ENCODE data around the gene REM2.

REM2 gene

GRCh38 chr14:22841311-22841710, 41.7 kb upstream of the REM2 start:
- Histone ChIP-seq H3K9me3 (ENCODE audit: insufficient read depth, low read length) (no peaks in the 10 kb centered on the region), H3K4me1 (ENCODE audit: low read length) (no peaks in the 10 kb centered on the region), H3K9ac (ENCODE audit: low read length) (no peak overlapping the region), H3K27ac (ENCODE audit: low read length) (no peak overlapping the region), H3K4me2 (ENCODE audit: low read length) (no peak overlapping the region), H3K4me3 (ENCODE audit: low read length) (no peak overlapping the region), H3K27me3 (ENCODE audit: low read depth, low read length) (no peaks in the 10 kb centered on the region), H4K20me1 (ENCODE audit: insufficient read depth, low read length) (no peaks in the 10 kb centered on the region), H2AFZ (ENCODE audit: low read depth, low read length) (no peak overlapping the region), H3K36me3 (replicated peaks; ENCODE audit: low read depth, low read length) (no peaks in the 10 kb centered on the region), H3K79me2 (ENCODE audit: low read length) (no peaks in the 10 kb centered on the region)
- TF ChIP-seq EZH2phosphoT487 (IDR thresholded peaks at IDR 0.05; ENCODE audit: low read depth) (no peak), CTCF (IDR thresholded peaks at IDR 0.05; ENCODE audit: low read depth, low read length) (no peak)

- H3K9me3 ChIP-seq (ENCODE audit: insufficient read depth, low read length): no peaks in the 10 kb centered on the region
- H4K20me1 ChIP-seq (ENCODE audit: insufficient read depth, low read length): no peaks in the 10 kb centered on the region
- TF ChIP-seq EZH2phosphoT487 (IDR thresholded peaks at IDR 0.05; ENCODE audit: low read depth): no peak
- TF ChIP-seq CTCF (IDR thresholded peaks at IDR 0.05; ENCODE audit: low read depth, low read length): no peak
- no peak overlapping the region for H2AFZ ChIP-seq (ENCODE audit: low read depth, low read length)
- no peaks in the 10 kb centered on the region for H3K27me3 ChIP-seq (ENCODE audit: low read depth, low read length)
- H3K4me2 ChIP-seq (ENCODE audit: low read length): no peak overlapping the region
- H3K27ac ChIP-seq (ENCODE audit: low read length): no peak overlapping the region
- H3K4me1 ChIP-seq (ENCODE audit: low read length): no peaks in the 10 kb centered on the region
- H3K79me2 ChIP-seq (ENCODE audit: low read length): no peaks in the 10 kb centered on the region
- H3K4me3 ChIP-seq (ENCODE audit: low read length): no peak overlapping the region
- no peak overlapping the region for H3K9ac ChIP-seq (ENCODE audit: low read length)
- H3K36me3 ChIP-seq (replicated peaks; ENCODE audit: low read depth, low read length): no peaks in the 10 kb centered on the region
Measured at GRCh38 chr14:22841769-22842168, 41.3 kb upstream of the REM2 start.

GRCh38 chr14:22842211-22843122, 40.6 kb upstream of the REM2 start:
- Histone ChIP-seq H3K4me2 (ENCODE audit: low read length) (no peak overlapping the region), H3K4me1 (ENCODE audit: low read length) (no peaks in the 10 kb centered on the region), H3K36me3 (replicated peaks; ENCODE audit: low read depth, low read length) (no peaks in the 10 kb centered on the region), H3K27me3 (ENCODE audit: low read depth, low read length) (no peaks in the 10 kb centered on the region), H4K20me1 (ENCODE audit: insufficient read depth, low read length) (no peaks in the 10 kb centered on the region), H3K9ac (ENCODE audit: low read length) (no peak overlapping the region), H3K9me3 (ENCODE audit: insufficient read depth, low read length) (no peaks in the 10 kb centered on the region), H3K79me2 (ENCODE audit: low read length) (no peaks in the 10 kb centered on the region), H2AFZ (ENCODE audit: low read depth, low read length) (no peak overlapping the region), H3K27ac (ENCODE audit: low read length) (no peak overlapping the region), H3K4me3 (ENCODE audit: low read length) (no peak overlapping the region)
- TF ChIP-seq EZH2phosphoT487 (IDR thresholded peaks at IDR 0.05; ENCODE audit: low read depth) (no peak), CTCF (IDR thresholded peaks at IDR 0.05; ENCODE audit: low read depth, low read length) (no peak)

- no peak for TF ChIP-seq CTCF (IDR thresholded peaks at IDR 0.05; ENCODE audit: low read depth, low read length)
- no peak for TF ChIP-seq EZH2phosphoT487 (IDR thresholded peaks at IDR 0.05; ENCODE audit: low read depth)
- H4K20me1 ChIP-seq (ENCODE audit: insufficient read depth, low read length): no peaks in the 10 kb centered on the region
- H3K27ac ChIP-seq (ENCODE audit: low read length): no peak overlapping the region
- no peaks in the 10 kb centered on the region for H3K79me2 ChIP-seq (ENCODE audit: low read length)
- H3K9me3 ChIP-seq (ENCODE audit: insufficient read depth, low read length): no peaks in the 10 kb centered on the region
- no peaks in the 10 kb centered on the region for H3K27me3 ChIP-seq (ENCODE audit: low read depth, low read length)
- H3K4me1 ChIP-seq (ENCODE audit: low read length): no peaks in the 10 kb centered on the region
- no peak overlapping the region for H2AFZ ChIP-seq (ENCODE audit: low read depth, low read length)
- H3K4me2 ChIP-seq (ENCODE audit: low read length): no peak overlapping the region
- no peak overlapping the region for H3K4me3 ChIP-seq (ENCODE audit: low read length)
- H3K9ac ChIP-seq (ENCODE audit: low read length): no peak overlapping the region
- H3K36me3 ChIP-seq (replicated peaks; ENCODE audit: low read depth, low read length): no peaks in the 10 kb centered on the region
Measured at GRCh38 chr14:22843123-22843925, 39.7 kb upstream of the REM2 start.
